Daoy (cell line): Measurements from ENCODE around the gene RNF43. TPM values are rescaled to one million over a fixed set of nuclear protein-coding genes. Genes with fewer than 3 reads are reported as not detected.

Source experiments
- total RNA-seq: library from RNA; depleted of rRNA; stranded (reverse); fragments of >200 nt; shearing (Covaris generic); gene quantifications from 2 replicates; pipeline ENCODE4 v1.2.3, GENCODE V29; 2014; rRNA removed

RNF43 gene
- total RNA-seq, 1 experiment from 2014 or later = 1.5 TPM

Other genes starting within 250 kb of the RNF43 start
- gene EPX, start 224.8 kb downstream of the RNF43 start, total RNA-seq = not detected in 2 replicates
- 3.3 and 16.3 TPM in 2 replicates for gene MKS1, start 198.3 kb downstream of the RNF43 start, total RNA-seq
- gene LPO, start 178.9 kb downstream of the RNF43 start, total RNA-seq = 0.06 TPM in 1 of 2 replicates, not detected in the other
- gene MPO, start 136.6 kb downstream of the RNF43 start, total RNA-seq = not detected in 2 replicates
- under 0.01 and 0.33 TPM in 2 replicates for gene TSPOAP1, start 88.7 kb downstream of the RNF43 start, total RNA-seq
- gene SUPT4H1, start 65.3 kb downstream of the RNF43 start, total RNA-seq = 50.2 and 106 TPM in 2 replicates
- gene HSF5, start 70.9 kb upstream of the RNF43 start, total RNA-seq = 0.06 TPM in 1 of 2 replicates, not detected in the other
- 19.9 and 27.6 TPM in 2 replicates for gene MTMR4, start 97.1 kb upstream of the RNF43 start, total RNA-seq